Fibroblast of lung (primary cell): ENCODE results near the gene KRTAP10-1. TPM values are rescaled to one million over a fixed set of nuclear protein-coding genes. Genes with fewer than 3 reads are reported as not detected.
"Not testable (repeated sequence)": the region's sequence is repeated elsewhere in the genome, so short reads cannot be mapped to it uniquely, and the experiment has no call there.

ENCODE experiments used
- DNase-seq, 2 donors: peaks; one replicate each; pipeline versions ENCODE4 v3.0.0 to v3.0.0-alpha.2; 2010; ENCODE audit warnings: low read depth in 2 of 2
- H2AFZ ChIP-seq: 2 replicates; pipeline ENCODE4 v1.5.1; 2012; ENCODE audit warnings: low read length, control low read depth, inconsistent platforms
- H3K27ac ChIP-seq: 2 replicates; pipeline ENCODE4 v1.5.1; 2011; ENCODE audit warnings: low read length, control low read depth; ENCODE audit not compliant: insufficient read depth
- H3K27me3 ChIP-seq: 2 replicates; pipeline ENCODE4 v1.5.1; 2011; ENCODE audit warnings: mild to moderate bottlenecking, low read length; ENCODE audit not compliant: control insufficient read depth, insufficient read depth
- H3K36me3 ChIP-seq: 2 replicates; pipeline ENCODE4 v1.5.1; 2011; ENCODE audit warnings: low read length; ENCODE audit not compliant: control insufficient read depth, insufficient read depth
- H3K4me1 ChIP-seq: 2 replicates; pipeline ENCODE4 v1.5.1; 2011; ENCODE audit warnings: low read length; ENCODE audit not compliant: control insufficient read depth, insufficient read depth; ENCODE audit errors: extremely low read depth
- H3K4me2 ChIP-seq: 2 replicates; pipeline ENCODE4 v1.5.1; 2011; ENCODE audit warnings: low read length, control low read depth; ENCODE audit not compliant: insufficient read depth; ENCODE audit errors: extremely low read depth
- H3K4me3 ChIP-seq, 4 experiments: fragments of 200-600 bp in 1 of 4; sonication (generic) in 1 of 4; replicated peaks in 1 of 4; 2 replicates each; pipeline ENCODE4 v1.5.1; 2011 to 2016; ENCODE audit warnings: low read length in 4 of 4, low read depth in 3 of 4, mild to moderate bottlenecking in 3 of 4, control low read depth in 2 of 4, inconsistent platforms in 1 of 4, mixed read lengths in 1 of 4; ENCODE audit not compliant: insufficient read depth in 1 of 4; ENCODE audit errors: control extremely low read depth in 1 of 4
- H3K79me2 ChIP-seq: 2 replicates; pipeline ENCODE4 v1.5.1; 2012; ENCODE audit warnings: mild to moderate bottlenecking, low read length, inconsistent platforms; ENCODE audit not compliant: control insufficient read depth, insufficient read depth
- H3K9ac ChIP-seq: 2 replicates; pipeline ENCODE4 v1.5.1; 2011; ENCODE audit warnings: mild to moderate bottlenecking, low read length, control low read depth; ENCODE audit not compliant: insufficient read depth
- H3K9me3 ChIP-seq: 2 replicates; pipeline ENCODE4 v1.5.1; 2012; ENCODE audit warnings: low read depth, low read length; ENCODE audit not compliant: control insufficient read depth, insufficient read depth
- H4K20me1 ChIP-seq: 2 replicates; pipeline ENCODE4 v1.5.1; 2011; ENCODE audit warnings: low read length; ENCODE audit not compliant: control insufficient read depth, insufficient read depth; ENCODE audit errors: extremely low read depth
- EZH2 ChIP-seq: IDR thresholded peaks from 2 replicates; pipeline ENCODE4 v1.5.1; 2012; ENCODE audit warnings: low read length, control low read depth, mild to moderate bottlenecking; ENCODE audit errors: missing control alignments
- polyA plus RNA-seq, 2 donors: library from polyadenylated mRNA; depleted of rRNA in 1 of 2; stranded (reverse) in 1 of 2; unstranded in 1 of 2; fragments of >200 nt; gene quantifications; 2 replicates each; pipeline ENCODE4 v1.2.1, GENCODE V29; 2011 to 2012; ENCODE audit warnings: missing spikeins in 1 of 2
- total RNA-seq: library from RNA; depleted of rRNA; stranded (reverse); fragments of >200 nt; gene quantifications from 2 replicates; pipeline ENCODE4 v1.2.1, GENCODE V29; 2014
- TF ChIP-seq, protein P1 (sequence below), 2 donors: IDR thresholded peaks in 1 of 2; conservative IDR thresholded peaks in 1 of 2; 1 replicate in 1 of 2; 2 replicates in 1 of 2; pipeline ENCODE4 v1.5.1; 2011 to 2012; ENCODE audit warnings: low read length in 2 of 2, control low read depth in 1 of 2, inconsistent platforms in 1 of 2, low read depth in 1 of 2, mild to moderate bottlenecking in 1 of 2

Gene KRTAP10-1
- total and polyA plus RNA-seq, 2 donors (not counting 1 experiment from before 2014, with no cell fraction given), result not detected

DNA sequence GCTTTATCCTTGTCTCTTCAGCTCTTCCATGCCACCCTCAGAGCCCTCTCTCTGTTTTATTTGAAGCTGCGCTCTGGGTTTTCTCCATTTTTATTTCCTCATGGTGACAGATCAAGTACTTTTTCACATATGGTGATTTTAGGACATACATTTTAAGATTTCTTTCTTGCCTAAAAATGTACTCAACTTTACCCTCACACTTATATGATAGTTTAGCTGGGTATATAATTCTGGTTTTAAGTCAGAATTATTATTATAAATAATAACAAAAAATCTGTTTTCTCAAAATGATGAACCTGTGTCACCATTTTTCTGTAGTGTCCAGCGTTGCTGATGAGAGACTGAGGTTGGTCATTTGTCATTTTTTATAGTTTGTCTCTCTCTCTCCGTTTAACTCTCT lies 41.2 kb upstream of the KRTAP10-1 start:
- Histone ChIP-seq H3K36me3 (no peaks in the 10 kb centered on the region), H3K4me1 (no peaks in the 10 kb centered on the region), H3K4me3 (no peak overlapping the region), H3K27me3 (no peaks in the 10 kb centered on the region), H3K9ac (no peak overlapping the region), H2AFZ (no peak overlapping the region), H3K27ac (no peak overlapping the region), H3K9me3 (no peaks in the 10 kb centered on the region), H4K20me1 (no peaks in the 10 kb centered on the region), H3K79me2 (no peaks in the 10 kb centered on the region), H3K4me2 (no peak overlapping the region)
- no peak for DNase-seq
- no peak for TF ChIP-seq EZH2

DNA sequence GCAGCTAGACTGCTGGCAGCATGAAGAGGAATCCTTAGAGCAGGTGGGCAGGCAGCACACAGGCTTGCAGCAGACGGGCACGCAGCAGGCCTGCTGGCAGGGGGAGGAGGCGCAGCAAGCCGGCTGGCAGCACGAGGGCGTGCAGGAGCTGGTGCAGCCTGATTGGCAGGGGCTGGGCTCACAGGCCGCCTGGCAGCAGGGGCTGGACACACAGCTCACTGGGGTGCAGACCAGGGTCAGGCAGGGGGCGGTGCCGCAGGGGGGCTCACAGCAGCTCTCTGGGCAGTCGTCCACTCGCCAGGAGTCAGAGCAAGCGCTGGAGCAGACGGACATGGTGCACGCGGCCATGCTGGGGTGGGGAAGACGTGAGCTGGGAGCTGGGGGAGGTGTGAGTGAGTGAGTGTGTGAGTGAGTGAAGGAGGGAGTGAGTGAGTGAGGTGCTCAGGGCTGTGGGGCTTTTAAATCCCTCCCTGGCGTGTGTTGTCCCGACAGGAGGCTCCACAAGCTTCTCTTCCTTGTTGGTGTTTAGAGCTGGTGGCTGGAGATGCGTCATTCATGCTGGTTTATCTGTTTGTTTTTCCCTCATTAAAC lies 40.3 kb upstream of the KRTAP10-1 start, which contains the start of gene KRTAP10-5:
KRTAP10-5 (minus strand) TSS at position 374 of the 591 bp plus-strand sequence; CDS start at position 348, 26 bp downstream.
- H2AFZ ChIP-seq, H3K4me2 ChIP-seq, H3K4me3 ChIP-seq, H3K27ac ChIP-seq, H3K9me3 ChIP-seq, H3K36me3 ChIP-seq, H3K4me1 ChIP-seq, H4K20me1 ChIP-seq, H3K79me2 ChIP-seq, DNase-seq, H3K9ac ChIP-seq, H3K27me3 ChIP-seq: not testable (repeated sequence)

DNA sequence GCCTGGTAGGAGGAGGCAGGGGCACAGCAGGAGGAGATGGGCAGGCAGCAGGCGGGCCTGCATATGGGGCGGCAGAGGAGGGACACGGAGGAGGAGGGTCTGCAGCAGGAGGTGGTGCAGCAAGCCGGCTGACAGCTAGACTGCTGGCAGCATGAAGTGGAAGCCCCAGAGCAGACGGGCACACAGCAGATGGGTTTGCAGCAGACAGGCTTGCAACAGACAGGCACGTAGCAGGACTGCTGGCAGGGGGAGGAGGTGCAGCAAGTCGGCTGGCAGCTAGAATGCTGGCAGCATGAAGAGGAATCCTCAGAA lies 39.8 kb upstream of the KRTAP10-1 start:
- Histone ChIP-seq H3K27me3 (no peaks in the 10 kb centered on the region), H3K4me2 (no peak overlapping the region), H3K4me1 (no peaks in the 10 kb centered on the region), H3K9me3 (no peaks in the 10 kb centered on the region), H3K9ac (no peak overlapping the region), H3K36me3 (no peaks in the 10 kb centered on the region), H4K20me1 (no peaks in the 10 kb centered on the region), H3K4me3 (no peak overlapping the region), H3K27ac (no peak overlapping the region), H2AFZ (no peak overlapping the region), H3K79me2 (no peaks in the 10 kb centered on the region)
- no peak for TF ChIP-seq EZH2
- TF ChIP-seq, protein P1, sequence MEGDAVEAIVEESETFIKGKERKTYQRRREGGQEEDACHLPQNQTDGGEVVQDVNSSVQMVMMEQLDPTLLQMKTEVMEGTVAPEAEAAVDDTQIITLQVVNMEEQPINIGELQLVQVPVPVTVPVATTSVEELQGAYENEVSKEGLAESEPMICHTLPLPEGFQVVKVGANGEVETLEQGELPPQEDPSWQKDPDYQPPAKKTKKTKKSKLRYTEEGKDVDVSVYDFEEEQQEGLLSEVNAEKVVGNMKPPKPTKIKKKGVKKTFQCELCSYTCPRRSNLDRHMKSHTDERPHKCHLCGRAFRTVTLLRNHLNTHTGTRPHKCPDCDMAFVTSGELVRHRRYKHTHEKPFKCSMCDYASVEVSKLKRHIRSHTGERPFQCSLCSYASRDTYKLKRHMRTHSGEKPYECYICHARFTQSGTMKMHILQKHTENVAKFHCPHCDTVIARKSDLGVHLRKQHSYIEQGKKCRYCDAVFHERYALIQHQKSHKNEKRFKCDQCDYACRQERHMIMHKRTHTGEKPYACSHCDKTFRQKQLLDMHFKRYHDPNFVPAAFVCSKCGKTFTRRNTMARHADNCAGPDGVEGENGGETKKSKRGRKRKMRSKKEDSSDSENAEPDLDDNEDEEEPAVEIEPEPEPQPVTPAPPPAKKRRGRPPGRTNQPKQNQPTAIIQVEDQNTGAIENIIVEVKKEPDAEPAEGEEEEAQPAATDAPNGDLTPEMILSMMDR (conservative IDR thresholded peaks at IDR 0.05 in 1 of 2, IDR thresholded peaks at IDR 0.05 in 1 of 2; ENCODE audit: low read depth in 1 of 2, low read length in 2 of 2), result no peak
- DNase-seq, result no peak

DNA sequence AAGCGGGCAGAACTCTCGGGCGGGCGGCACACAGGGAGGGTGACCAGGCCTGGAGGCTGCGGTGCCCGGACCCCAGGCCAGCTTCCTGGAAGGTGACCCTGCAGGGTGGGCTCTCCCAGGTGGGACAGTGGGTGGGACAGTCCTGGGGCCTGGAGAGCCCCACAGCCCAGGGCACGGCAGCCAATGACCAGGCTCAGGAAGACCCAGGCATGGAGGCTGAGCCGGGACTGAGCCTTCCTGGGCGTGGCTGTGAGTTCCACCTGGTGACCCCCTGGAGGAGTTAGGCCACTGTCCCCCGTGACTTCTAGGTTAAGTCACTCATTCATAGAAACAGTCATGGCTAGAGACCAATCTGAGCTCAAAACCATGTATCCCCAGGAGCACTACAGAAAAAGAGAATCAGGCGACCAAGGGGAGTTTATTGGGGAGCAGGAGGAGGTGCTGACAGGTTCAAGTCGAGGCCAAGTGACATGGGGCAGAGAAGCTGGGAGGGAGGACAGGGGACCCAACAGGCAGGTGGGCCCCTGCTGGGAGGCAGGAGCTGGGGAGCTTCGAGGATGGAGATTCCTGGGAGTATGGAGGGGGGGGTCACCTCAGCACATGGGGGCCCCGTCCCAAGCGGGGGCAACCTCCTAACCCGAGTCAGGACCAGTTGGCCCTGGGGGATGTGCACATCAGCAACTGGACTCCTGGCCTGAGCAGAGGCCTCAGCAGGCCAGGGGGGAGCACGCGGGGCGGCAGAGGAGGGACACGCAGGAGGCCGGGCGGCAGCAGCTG lies 39.2 kb upstream of the KRTAP10-1 start:
- DNase-seq, result no peak
- Histone ChIP-seq H3K79me2 (no peaks in the 10 kb centered on the region), H3K36me3 (no peaks in the 10 kb centered on the region), H3K27me3 (no peaks in the 10 kb centered on the region), H3K4me3 (no peak overlapping the region), H2AFZ (no peak overlapping the region), H3K4me2 (no peak overlapping the region), H3K4me1 (no peaks in the 10 kb centered on the region), H4K20me1 (no peaks in the 10 kb centered on the region), H3K9me3 (no peaks in the 10 kb centered on the region), H3K27ac (no peak overlapping the region), H3K9ac (no peak overlapping the region)
- TF ChIP-seq EZH2, result no peak
- TF ChIP-seq, protein P1 (conservative IDR thresholded peaks at IDR 0.05 in 1 of 2, IDR thresholded peaks at IDR 0.05 in 1 of 2; ENCODE audit: low read depth in 1 of 2, low read length in 2 of 2), result no peak
